ENCODE measurements around the gene CDH15.

CDH15 gene

DNA sequence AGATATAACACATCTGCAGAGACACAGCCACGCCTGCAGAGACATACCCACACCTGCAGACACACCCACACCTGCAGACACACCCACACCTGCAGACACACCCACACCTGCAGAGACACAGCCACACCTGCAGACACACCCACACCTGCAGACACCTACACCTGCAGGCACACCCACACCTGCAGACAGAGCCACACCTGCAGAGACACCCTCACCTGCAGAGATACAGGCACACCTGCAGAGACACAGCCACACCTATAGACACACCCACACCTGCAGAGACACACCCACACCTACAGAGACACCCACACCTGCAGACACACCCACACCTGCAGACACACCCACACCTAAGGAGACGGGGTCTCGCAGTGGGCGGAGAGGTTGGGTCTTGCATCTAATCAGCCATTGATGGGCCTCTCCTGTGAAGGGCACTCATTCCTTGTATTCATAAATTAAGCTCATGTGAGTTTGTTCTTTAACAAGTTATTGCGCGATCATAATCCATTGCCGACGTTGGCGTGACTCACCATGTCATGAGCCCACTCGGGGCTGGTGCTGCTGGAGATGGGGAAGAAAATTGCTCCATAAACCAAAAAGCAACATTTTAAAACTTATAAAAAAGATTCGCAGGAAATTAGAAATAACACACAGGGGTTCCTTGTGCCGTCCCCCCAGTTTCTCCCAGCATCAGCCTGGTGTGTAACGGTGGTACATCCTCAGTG lies 28.9 kb upstream of the CDH15 start:
- Histone ChIP-seq H3K4me3 (ENCODE audit: low read depth, low read length) (no peak overlapping the region), H3K36me3 (no peaks in the 10 kb centered on the region), H3K27me3 (ENCODE audit: insufficient read depth, low read depth, severe bottlenecking) (no peaks in the 10 kb centered on the region), H3K9me3 (ENCODE audit: severe bottlenecking) (no peaks in the 10 kb centered on the region), H3K27ac (no peak overlapping the region)
- no peak for DNase-seq
- TF ChIP-seq, protein P1, sequence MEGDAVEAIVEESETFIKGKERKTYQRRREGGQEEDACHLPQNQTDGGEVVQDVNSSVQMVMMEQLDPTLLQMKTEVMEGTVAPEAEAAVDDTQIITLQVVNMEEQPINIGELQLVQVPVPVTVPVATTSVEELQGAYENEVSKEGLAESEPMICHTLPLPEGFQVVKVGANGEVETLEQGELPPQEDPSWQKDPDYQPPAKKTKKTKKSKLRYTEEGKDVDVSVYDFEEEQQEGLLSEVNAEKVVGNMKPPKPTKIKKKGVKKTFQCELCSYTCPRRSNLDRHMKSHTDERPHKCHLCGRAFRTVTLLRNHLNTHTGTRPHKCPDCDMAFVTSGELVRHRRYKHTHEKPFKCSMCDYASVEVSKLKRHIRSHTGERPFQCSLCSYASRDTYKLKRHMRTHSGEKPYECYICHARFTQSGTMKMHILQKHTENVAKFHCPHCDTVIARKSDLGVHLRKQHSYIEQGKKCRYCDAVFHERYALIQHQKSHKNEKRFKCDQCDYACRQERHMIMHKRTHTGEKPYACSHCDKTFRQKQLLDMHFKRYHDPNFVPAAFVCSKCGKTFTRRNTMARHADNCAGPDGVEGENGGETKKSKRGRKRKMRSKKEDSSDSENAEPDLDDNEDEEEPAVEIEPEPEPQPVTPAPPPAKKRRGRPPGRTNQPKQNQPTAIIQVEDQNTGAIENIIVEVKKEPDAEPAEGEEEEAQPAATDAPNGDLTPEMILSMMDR (IDR thresholded peaks at IDR 0.05; ENCODE audit: low read depth, low read length): no peak

DNA sequence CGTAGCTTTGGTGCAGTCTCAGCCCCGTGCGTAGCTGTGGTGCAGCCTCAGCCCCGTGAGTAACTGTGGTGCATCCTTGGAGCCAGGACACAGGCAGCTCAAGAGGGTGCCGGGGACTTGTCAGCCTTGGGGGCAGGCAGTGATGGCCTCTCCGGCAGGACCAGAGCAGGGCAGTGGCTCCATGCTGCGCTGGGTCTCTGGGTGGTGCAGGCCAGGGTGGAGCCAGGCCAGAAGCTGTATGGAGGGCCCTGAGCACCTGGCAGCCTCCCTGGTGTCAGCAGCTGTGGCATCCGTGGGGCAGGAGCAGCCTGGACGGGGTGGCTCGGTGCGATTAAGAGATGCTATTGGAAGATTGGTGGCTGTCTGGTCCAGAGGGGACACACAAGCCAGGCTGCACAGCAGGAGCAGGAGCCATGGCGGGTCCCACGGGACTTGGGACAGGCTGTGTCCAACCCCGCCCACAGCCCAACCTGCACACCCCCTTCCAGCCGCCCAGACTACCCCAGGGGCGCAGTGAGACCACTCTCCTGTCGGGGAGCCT lies 28.3 kb upstream of the CDH15 start:
- TF ChIP-seq, protein P1 (IDR thresholded peaks at IDR 0.05; ENCODE audit: low read depth, low read length): no peak
- H3K27ac ChIP-seq: no peak overlapping the region
- DNase-seq: no peak
- no peaks in the 10 kb centered on the region for H3K27me3 ChIP-seq (ENCODE audit: insufficient read depth, low read depth, severe bottlenecking)
- H3K9me3 ChIP-seq (ENCODE audit: severe bottlenecking): no peaks in the 10 kb centered on the region
- H3K4me3 ChIP-seq (ENCODE audit: low read depth, low read length): no peak overlapping the region
- no peaks in the 10 kb centered on the region for H3K36me3 ChIP-seq

DNA sequence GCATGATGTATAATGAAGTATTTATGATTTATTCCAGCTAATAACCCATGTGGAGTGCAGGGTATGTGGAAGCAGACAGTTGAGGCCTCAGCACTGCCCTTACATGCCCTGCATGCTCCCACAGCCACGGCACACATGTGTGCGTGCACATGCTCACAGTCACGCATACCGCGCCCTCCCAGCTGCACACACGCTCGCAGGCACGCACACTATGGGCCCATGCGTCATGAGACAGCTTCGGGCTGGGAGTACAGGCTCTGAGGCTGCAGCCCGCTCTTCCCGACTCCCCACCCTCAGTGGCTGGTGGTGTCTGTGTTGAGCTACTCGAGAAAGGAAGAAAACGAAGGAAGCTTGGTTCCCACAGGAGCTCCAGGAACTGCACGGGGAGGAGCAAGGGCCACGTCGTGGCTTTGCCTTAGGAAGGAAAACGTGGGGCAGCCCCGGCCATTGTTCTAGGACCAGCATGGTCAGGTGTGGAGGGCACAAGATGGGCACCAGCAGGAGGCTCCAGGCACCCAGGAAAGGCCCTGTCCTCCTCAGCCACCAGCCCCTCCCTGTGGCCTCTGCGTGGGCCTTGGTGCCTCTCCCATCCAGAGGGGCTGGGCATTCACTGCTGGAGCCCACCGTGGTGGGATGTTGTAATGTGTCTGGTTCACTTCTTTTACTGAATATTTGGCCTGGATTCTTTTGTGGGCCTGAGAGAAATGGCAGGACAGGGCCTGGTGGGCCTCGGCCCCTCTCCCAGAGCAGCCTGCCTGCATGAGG lies 27.5 kb upstream of the CDH15 start:
- Histone ChIP-seq H3K27ac (no peak overlapping the region), H3K36me3 (no peaks in the 10 kb centered on the region), H3K27me3 (ENCODE audit: insufficient read depth, low read depth, severe bottlenecking) (no peaks in the 10 kb centered on the region), H3K4me3 (ENCODE audit: low read depth, low read length) (no peak overlapping the region), H3K9me3 (ENCODE audit: severe bottlenecking) (no peaks in the 10 kb centered on the region)
- DNase-seq: no peak
- TF ChIP-seq, protein P1 (IDR thresholded peaks at IDR 0.05; ENCODE audit: low read depth, low read length): no peak

DNA sequence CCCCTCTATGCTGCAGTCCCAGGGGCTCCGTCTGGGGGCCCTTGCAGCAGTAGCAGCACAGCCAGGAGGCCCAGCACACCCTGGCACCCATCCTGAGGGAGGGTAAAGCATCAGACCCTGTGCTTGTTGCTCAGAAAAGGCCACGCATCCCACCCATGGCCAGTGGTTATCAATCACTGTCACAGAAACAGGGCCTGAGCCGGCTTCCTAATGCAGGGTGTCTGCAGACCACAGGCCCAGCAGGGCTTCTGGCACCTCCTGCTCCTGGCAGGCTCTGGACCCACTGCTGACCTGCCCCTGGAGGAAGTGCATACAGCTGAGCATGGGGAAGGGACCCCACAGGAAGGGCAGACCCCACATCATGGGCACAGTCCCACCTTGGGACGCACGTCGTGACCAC lies 26.9 kb upstream of the CDH15 start:
- Histone ChIP-seq H3K27me3 (ENCODE audit: insufficient read depth, low read depth, severe bottlenecking) (no peaks in the 10 kb centered on the region), H3K27ac (no peak overlapping the region), H3K4me3 (ENCODE audit: low read depth, low read length) (no peak overlapping the region), H3K9me3 (ENCODE audit: severe bottlenecking) (no peaks in the 10 kb centered on the region), H3K36me3 (no peaks in the 10 kb centered on the region)
- TF ChIP-seq, protein P1 (IDR thresholded peaks at IDR 0.05; ENCODE audit: low read depth, low read length): no peak
- no peak for DNase-seq

DNA sequence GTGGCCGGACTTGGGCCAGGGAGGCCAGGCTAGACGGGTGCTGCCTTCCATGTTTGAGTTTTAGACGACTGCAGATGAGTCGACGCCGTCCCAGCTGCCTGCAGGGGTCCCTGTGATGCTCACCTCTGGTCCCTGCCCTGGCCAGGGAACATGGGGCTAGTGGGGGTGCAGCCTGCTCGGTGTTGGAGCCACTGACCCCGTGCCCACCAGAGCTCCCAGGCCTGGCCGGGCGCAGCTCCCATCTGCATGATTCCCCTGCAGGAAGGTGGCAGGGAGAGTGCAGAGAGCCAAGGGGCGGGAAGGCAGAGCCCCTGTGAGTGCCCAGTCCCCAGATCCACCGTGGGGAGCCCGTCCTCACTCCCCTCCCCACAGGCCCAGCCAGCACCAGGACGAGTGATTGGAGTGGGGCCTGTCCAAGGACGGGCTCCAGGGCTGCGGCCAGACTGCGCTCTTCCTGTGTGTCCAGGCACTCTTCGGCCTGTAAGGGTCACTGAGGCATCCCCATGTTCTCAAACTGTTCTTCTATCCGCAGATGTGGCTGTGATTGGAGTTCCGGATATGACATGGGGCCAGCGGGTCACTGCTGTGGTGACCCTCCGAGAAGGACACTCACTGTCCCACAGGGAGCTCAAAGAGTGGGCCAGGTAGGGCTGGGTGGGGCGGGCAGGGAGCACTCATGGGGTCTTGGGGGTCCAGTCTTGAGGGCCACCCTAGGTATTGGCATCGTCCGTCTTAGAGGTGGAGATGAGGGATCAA lies 26.0 kb upstream of the CDH15 start:
- no peaks in the 10 kb centered on the region; the same call in 1 of the 2 replicates for H3K36me3 ChIP-seq
- H3K9me3 ChIP-seq (ENCODE audit: severe bottlenecking): no peaks in the 10 kb centered on the region
- DNase-seq: no peak
- TF ChIP-seq, protein P1 (IDR thresholded peaks at IDR 0.05; ENCODE audit: low read depth, low read length): no peak
- H3K4me3 ChIP-seq (ENCODE audit: low read depth, low read length): no peak overlapping the region
- no peak overlapping the region for H3K27ac ChIP-seq
- no peaks in the 10 kb centered on the region for H3K27me3 ChIP-seq (ENCODE audit: insufficient read depth, low read depth, severe bottlenecking)
